HG03064 (cell line): Measurements from ENCODE around the gene RBMXL3.
"Not testable (repeated sequence)": the region's sequence is repeated elsewhere in the genome, so short reads cannot be mapped to it uniquely, and the experiment has no call there.

Experiments used
- ATAC-seq: cut with Tn5 transposase; IDR thresholded peaks from one replicate; pipeline ENCODE4 v1.9.1; 2021; ENCODE audit warnings: low read depth; ENCODE audit not compliant: unreplicated experiment

The RBMXL3 gene

GRCh38 chrX:115189110-115189509, at the start of gene RBMXL3:
TSS of gene RBMXL3 (plus strand) at chrX:115189410. CDS start at chrX:115189442, 32 bp downstream.
- ATAC-seq: no peak

GRCh38 chrX:115142057-115142456, 47.2 kb upstream of the RBMXL3 start:
- no peak for ATAC-seq

- no peak for ATAC-seq
Observed at GRCh38 chrX:115147220-115147619, 42.0 kb upstream of the RBMXL3 start.

- ATAC-seq: no peak
Observed at GRCh38 chrX:115173181-115173580, 16.0 kb upstream of the RBMXL3 start.

- ATAC-seq: no peak
Observed at GRCh38 chrX:115174548-115174947, 14.7 kb upstream of the RBMXL3 start.

- ATAC-seq: no peak
Observed at GRCh38 chrX:115177932-115178331, 11.3 kb upstream of the RBMXL3 start.

GRCh38 chrX:115178473-115178872, 10.7 kb upstream of the RBMXL3 start:
- ATAC-seq: no peak

GRCh38 chrX:115183980-115184379, 5.2 kb upstream of the RBMXL3 start:
- ATAC-seq: no peak

GRCh38 chrX:115189646-115190635, 731 bp downstream of the RBMXL3 start:
- ATAC-seq: no peak

GRCh38 chrX:115190636-115191489, 1.7 kb downstream of the RBMXL3 start:
- ATAC-seq: no peak

GRCh38 chrX:115191490-115192243, 2.5 kb downstream of the RBMXL3 start:
- no peak for ATAC-seq

- no peak for ATAC-seq
Observed at GRCh38 chrX:115192244-115192700, 3.1 kb downstream of the RBMXL3 start.

- ATAC-seq: no peak
Observed at GRCh38 chrX:115204040-115204439, 14.8 kb downstream of the RBMXL3 start.

- ATAC-seq: not testable (repeated sequence)
Observed at GRCh38 chrX:115209547-115209946, 20.3 kb downstream of the RBMXL3 start.

GRCh38 chrX:115214151-115214550, 24.9 kb downstream of the RBMXL3 start:
- ATAC-seq: no peak

- ATAC-seq: no peak
Observed at GRCh38 chrX:115214605-115215004, 25.4 kb downstream of the RBMXL3 start.

- not testable (repeated sequence) for ATAC-seq
Observed at GRCh38 chrX:115217346-115217745, 28.1 kb downstream of the RBMXL3 start.

- no peak for ATAC-seq
Observed at GRCh38 chrX:115226929-115227328, 37.7 kb downstream of the RBMXL3 start.

- ATAC-seq: no peak
Observed at GRCh38 chrX:115229337-115230003, 40.3 kb downstream of the RBMXL3 start.
